OCI-M2 (cell line): ENCODE data around the gene ENO3.

Source experiments
- DNase-seq: peaks from one replicate; lab custom pipeline; 2025; ENCODE audit not compliant: unreplicated experiment; lab: John Stamatoyannopoulos, UW

The ENO3 gene

GRCh38 chr17:4972752-4973151 is 21.8 kb downstream of the ENO3 start:
- no peak for DNase-seq

DNA sequence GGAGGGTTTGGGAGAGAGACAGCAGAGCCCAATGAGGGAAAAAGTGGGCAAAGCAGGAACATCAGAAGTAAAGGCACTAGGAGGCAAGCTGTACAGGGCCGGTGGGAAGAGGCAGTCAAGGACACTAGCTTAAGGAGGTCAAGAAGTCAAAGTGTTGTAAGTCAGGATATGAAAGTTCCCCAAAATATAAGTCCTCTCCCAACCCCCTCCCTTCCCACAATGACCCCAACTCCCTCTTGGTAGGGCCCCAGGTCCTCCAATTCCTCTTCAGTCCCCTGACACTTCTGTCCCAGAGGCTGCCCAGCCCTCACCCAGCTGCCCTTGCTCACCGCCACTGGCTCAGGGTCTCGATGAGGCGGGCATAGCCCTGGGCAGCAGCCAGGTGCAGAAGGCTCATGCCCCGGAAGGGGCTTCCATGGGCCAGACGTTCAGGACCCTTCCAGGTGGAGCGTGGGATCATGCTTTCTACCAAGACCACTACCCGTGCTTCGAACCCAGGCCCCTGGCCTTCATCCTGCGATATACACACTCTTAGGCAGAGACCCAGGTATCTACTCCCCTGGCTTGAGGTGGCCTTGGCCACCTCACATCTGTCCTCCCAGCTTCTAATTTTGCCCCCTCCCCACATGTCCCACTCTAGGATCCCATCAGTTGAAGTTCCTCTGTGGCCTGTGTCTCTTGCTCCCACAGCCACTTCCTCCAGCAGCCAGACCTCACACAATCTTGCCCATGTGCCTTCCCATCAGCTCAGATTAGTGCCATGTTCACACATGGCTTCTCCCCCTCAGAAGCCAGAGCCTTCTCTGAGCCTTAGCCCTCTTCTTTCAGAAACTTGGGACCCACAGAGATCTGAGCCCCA is 22.6 kb downstream of the ENO3 start:
- no peak for DNase-seq

DNA sequence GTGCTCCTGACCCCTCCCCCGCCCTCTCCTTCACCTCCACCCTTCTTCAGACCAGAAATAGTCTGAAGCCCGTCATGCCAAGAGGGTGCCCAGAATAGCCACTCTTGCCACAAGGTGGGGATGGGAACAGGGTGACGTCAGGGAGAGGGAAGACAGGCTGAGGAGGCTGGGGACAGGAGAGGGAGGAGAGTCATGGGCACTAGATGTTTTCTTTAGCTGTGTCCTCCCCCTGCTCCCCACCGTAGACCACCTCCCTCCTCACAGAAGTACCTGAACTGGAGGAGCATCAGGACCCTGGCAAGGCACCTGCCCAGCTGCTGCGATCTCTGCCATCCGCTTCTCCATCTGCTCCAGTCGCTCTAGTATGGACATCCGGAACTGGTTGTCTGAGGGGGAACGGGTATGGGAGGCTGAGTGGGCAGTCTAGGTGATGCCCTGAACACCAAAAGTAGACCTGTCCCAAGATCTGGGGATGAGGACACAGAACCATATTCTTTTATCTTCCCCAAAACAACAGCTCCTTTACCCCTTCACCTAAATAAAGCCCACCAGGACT is 23.3 kb downstream of the ENO3 start:
- no peak for DNase-seq

GRCh38 chr17:4978726-4979125 is 27.8 kb downstream of the ENO3 start:
- no peak for DNase-seq

DNA sequence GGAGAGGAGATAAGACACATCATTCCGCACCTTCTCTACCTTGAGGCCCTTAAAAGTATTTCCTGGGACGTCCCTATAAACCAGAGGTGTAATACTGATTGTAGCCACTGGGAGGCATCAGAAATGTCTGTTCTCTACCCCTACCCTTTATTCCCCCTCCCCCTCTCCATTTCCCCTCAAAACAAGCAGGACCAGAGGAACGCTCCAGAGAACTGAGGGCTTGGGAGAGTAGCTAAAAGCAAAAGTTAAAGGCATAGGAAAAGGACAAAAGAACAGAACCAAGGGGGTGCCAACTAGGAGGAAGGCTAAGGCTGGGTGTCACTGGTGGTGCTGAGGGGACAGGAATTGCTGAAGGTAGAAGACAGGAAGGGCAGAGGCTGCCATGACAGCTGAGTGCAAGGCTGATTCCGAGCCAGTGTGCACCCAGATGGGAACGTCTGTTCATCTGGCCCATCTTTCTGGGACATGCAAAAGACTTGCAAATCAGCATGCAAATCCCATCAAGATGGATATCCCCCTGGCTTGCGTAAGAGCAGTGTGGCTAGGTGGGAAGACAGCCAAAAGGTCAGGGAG is 29.8 kb downstream of the ENO3 start:
- DNase-seq: peak; percentile 27

GRCh38 chr17:4982305-4982704 is 31.4 kb downstream of the ENO3 start:
- no peak for DNase-seq

- DNase-seq: no peak
Observed at GRCh38 chr17:4986403-4986802, 35.5 kb downstream of the ENO3 start.

DNA sequence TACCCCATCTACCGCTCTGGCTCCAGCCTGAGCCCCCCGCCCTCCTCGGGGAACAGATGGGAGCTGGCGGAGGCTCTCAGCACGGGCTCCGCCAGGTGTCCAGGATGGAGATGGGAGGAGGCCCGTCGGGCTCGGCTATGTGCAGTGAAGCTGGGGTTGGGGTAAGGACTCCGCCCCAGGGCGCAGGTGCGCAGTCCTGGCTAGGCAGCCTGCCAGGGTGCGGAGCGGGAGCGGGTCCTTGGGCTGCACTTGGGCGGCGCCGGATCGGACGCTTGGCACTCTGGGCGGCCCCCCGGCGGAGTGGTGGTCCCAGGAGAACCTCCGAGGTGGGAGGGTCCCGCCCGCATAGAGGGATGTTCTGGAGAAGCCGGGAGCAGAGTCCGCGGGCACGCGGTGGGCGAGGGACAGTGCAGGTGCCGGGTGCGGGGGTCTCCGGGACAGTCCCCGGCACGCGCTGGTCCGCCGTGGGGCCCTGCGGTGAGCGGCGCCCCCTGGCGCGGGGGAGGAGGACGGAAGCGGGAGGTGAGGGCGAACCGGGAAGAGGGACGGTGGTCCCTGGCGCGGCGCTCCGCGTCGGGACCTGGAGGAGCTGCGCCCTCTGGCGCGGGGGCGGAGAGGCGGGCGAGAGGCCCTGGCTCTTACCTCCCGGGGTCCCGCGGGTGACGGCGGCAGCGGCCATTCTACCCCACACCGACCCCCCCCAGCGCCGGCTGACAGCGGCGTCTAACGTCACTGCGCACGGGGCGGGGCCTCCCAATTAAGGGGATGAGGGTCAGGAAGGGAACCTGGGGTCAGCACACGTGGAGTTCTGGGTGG is 36.2 kb downstream of the ENO3 start, which contains the start of gene CAMTA2:
TSS of gene CAMTA2 (minus strand) at position 725 of the 816 bp plus-strand sequence. CDS start 1,453 bp downstream, outside the sequence.
- peak; percentile 36 for DNase-seq

DNA sequence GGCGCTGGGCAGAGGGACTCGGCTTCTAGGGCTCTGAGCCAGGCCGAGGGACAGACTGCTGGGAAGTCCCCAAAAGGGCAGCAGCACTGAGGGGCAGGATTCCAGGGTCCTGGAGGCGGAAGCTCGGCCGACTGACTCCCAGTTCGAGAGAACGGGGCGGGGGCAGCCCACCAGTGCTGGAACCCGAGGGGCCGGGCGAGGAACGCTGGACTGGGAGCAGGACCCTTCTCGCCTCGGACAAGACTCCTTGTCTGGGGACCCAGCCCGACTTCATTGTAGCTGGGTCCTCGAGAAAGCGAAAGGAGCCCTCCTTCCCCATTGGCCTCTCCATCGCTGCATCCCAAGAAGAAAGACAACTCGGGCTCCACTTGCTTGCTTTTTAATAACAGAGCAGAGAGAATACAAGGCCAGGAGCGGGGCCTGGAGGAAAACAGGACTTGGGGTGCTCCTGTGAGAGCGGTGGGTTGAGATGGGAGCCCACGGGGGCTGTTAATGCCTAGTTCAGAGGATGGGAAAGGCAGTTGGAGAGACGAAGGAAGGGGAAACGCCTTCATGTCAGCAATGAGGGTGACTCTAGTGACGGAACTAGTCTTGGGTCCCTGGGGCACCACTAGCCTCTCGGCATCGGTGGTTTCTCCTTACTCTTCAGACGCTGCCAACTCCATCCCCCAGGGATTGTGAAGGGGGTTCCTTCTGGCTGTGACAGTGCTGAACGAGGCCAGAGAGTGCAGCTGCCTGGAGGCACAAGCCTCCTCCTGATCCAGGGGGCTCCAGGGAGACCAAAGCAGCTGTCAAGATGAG is 37.0 kb downstream of the ENO3 start:
- no peak for DNase-seq

DNA sequence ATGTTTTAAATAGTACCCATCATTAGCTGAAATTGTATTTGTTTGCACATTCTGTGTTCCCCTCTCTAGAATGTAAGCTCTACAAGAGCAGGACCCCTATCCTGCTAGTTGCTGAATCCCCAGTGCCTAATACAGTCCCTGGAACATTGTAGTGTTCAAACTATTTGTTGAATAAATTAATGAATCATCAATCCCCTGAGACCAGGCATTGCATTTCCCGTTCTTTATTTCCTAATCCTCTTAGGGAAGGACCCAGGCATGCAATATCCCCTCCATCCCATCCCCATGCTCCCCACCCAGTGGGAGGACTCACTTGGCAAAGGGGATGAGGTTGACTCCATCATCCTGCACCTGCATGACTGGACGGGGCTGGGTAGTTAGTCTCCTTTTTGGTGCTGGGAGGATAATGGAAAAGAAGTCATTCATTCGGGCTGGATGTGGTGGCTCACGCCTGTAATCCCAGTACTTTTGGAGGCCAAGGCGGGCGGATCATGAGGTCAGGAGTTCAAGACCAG is 43.2 kb downstream of the ENO3 start:
- DNase-seq: no peak

DNA sequence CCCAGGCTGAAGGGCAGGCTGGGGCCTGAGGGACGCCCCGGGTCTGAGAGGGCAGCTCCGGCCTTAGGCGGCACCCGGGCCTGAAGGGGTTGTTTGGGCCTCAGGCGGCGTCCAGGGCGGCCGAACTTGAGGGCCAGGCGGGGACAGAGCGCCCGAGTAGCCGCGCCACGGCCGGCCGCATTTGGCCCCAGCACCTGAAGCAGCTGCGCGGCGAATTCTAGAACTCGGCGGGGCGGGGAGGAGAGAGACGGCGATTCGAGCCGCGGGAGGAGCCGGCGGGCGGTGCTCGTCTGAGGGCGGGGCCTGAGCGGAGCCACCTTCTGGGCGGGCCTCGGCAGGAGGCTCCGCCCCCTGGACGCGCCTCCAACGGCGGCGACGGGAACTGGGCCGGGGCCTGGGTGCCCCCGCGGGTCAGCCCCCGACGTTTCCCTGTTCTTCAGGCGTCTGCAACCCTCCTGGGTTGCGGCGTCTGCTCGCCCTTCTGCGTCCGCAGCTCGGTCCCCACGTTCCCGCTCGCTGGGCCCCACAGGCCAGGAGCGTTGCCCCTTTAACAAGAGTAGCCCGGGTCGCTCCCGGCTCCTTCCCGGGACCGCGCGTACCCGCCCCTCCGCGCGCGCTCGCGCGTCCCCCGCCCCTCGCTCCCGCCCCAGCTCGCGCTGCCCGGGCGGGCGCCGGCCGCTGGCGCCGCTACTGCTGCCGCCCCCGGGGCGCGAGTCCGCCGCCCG is 46.5 kb downstream of the ENO3 start, which contains the start of the genes INCA1 and KIF1C:
TSS of gene INCA1 (minus strand) at position 221 of the 725 bp plus-strand sequence. CDS start 3,085 bp downstream, outside the sequence.
TSS of gene KIF1C (plus strand) at position 649 of the 725 bp plus-strand sequence. CDS start 2,297 bp downstream, outside the sequence.
- DNase-seq: peak; percentile 36

GRCh38 chr17:4998027-4998731 is 47.3 kb downstream of the ENO3 start:
- DNase-seq: no peak

DNA sequence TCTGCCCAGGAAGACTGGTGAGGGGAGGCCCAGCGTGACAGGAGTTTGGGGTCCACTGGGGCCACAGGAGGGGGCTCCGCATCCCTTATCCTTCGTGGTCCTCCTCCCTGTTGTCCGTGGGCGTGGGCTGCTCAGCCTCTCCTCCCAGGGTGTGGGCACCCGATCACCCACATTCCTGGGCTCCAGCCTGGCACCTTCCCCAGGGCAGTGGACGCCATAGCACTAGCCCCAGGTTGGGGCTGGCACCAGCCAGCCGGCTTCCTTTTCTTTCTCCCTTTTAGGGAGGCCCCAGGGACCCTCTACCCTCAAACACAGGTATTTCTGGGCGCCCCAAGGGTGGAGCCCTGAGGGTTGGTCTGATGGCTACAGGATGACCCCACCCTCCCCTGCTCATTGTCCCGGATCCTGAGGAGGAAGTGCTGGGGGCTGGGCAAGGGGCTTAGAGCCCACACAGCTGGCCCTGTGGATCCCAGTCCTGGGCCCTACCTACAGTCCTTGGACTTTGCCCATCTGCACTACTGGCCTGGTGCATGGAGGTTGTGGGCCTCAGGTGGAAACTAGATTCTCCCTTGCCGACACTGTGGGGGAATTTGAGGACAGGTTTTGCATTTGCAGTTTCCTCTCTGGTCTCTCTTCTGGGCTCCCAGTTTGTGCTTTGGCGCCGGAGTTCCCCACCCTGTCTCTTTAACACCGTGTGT is 48.0 kb downstream of the ENO3 start:
- no peak for DNase-seq

- no peak for DNase-seq
Observed at GRCh38 chr17:4999430-5000093, 48.6 kb downstream of the ENO3 start.

- DNase-seq: no peak
Observed at GRCh38 chr17:5000237-5000639, 49.3 kb downstream of the ENO3 start.

DNA sequence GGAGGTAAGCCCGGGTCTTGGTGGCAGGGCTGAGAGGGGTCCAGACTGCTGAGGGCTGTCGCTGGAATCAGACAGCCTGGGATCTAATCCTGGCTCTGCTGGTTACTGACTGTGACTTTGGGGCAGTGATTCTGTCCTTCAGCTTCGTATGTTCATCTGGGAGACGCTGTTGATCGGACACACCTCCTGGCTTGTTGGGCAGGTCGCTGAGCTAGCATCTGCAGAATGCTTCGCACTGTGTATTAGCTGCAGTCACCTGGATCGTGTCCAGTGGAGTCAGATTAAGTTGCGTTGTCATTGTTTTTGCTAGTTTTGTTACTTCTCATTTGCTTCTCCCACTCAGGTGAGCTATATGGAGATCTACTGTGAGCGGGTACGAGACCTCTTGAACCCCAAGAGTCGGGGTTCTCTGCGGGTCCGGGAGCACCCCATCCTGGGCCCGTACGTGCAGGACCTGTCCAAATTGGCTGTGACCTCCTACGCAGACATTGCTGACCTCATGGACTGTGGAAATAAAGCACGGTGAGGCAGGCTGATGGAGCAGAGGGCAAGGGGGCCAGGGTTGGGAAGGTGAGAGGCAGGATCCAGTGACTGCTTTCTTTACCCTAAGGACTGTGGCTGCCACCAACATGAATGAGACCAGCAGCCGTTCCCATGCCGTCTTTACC is 51.3 kb downstream of the ENO3 start:
- no peak for DNase-seq
